A549 treated with GW870086 at 1 μM for 4 hours (cell line): ENCODE results near the gene BAX. TPM values are rescaled to one million over a fixed set of nuclear protein-coding genes. Genes with fewer than 3 reads are reported as not detected.

Experiments
- total RNA-seq: library from RNA; stranded (reverse); fragments of 200-300 nt; extraction: Qiagen RNA extraction; gene quantifications from 5 replicates; pipeline ENCODE4 v1.2.3, GENCODE V29; 2022; ENCODE audit warnings: low read depth

The BAX gene
- total RNA-seq = 267 to 409 TPM (median 344 TPM) in 5 replicates

GRCh38 chr19:48954595-48955307, at the start of gene BAX:
Gene BAX, plus strand, starts transcription at chr19:48954875. Its CDS starts 54 bp downstream, at chr19:48954929.

GRCh38 chr19:48933382-48933932, 21.2 kb upstream of the BAX start, which contains the start of gene DHDH:
Gene DHDH, plus strand, starts transcription at chr19:48933699. Its CDS starts 23 bp downstream, at chr19:48933722.

GRCh38 chr19:48965040-48965805, 10.5 kb downstream of the BAX start, which contains the start of gene FTL:
Gene FTL, plus strand, starts transcription at chr19:48965309. Its CDS starts 199 bp downstream, at chr19:48965508.

GRCh38 chr19:48993175-48994034, 38.7 kb downstream of the BAX start, which contains the start of the genes GYS1 and RUVBL2:
Gene GYS1, minus strand, starts transcription at chr19:48993309. Its CDS starts 197 bp downstream, at chr19:48993112.
Gene RUVBL2, plus strand, starts transcription at chr19:48993887. Its CDS starts 25 bp downstream, at chr19:48993912.

Other genes starting within 250 kb of the BAX start
- 0.30 to 0.50 TPM (median 0.41 TPM) in 5 replicates for gene MAMSTR, start 235.2 kb upstream of the BAX start, total RNA-seq
- gene RASIP1, start 214.3 kb upstream of the BAX start, total RNA-seq = 0.51 to 0.67 TPM (median 0.56 TPM) in 5 replicates
- gene IZUMO1, start 208.0 kb upstream of the BAX start, total RNA-seq = not detected in 5 replicates
- gene FUT1, start 202.2 kb upstream of the BAX start, total RNA-seq = 0.03 to 0.10 TPM (median 0.08 TPM) in 5 replicates
- not detected in 5 replicates for gene FGF21, start 199.4 kb upstream of the BAX start, total RNA-seq
- 50.8 to 62.8 TPM (median 58.1 TPM) in 5 replicates for gene BCAT2, start 143.8 kb upstream of the BAX start, total RNA-seq
- gene HSD17B14, start 118.4 kb upstream of the BAX start, total RNA-seq = 12.3 to 16.2 TPM (median 13.0 TPM) in 5 replicates
- gene PLEKHA4, start 86.3 kb upstream of the BAX start, total RNA-seq = 1.1 to 2.2 TPM (median 1.5 TPM) in 5 replicates
- gene PPP1R15A, start 82.5 kb upstream of the BAX start, total RNA-seq = 84.1 to 116 TPM (median 94.2 TPM) in 5 replicates
- gene TULP2, start 56.1 kb upstream of the BAX start, total RNA-seq = not detected in 5 replicates
- 193 to 220 TPM (median 200 TPM) in 5 replicates for gene NUCB1, start 54.6 kb upstream of the BAX start, total RNA-seq
- gene DHDH, start 21.2 kb upstream of the BAX start, total RNA-seq = 1.2 to 2.7 TPM (median 1.7 TPM) in 5 replicates
- gene FTL, start 10.4 kb downstream of the BAX start, total RNA-seq = 16,193 to 24,145 TPM (median 18,864 TPM) in 5 replicates
- gene GYS1, start 38.4 kb downstream of the BAX start, total RNA-seq = 16.8 to 21.1 TPM (median 19.5 TPM) in 5 replicates
- 214 to 245 TPM (median 232 TPM) in 5 replicates for gene RUVBL2, start 39.0 kb downstream of the BAX start, total RNA-seq
- gene LHB, start 62.2 kb downstream of the BAX start, total RNA-seq = not detected in 5 replicates
- 0.38 TPM in 1 of 5 replicates, not detected in the others for gene CGB3, start 69.5 kb downstream of the BAX start, total RNA-seq
- 0.26 to 0.34 TPM (median 0.26 TPM) in 3 of 5 replicates, not detected in the others for gene CGB2, start 77.0 kb downstream of the BAX start, total RNA-seq
- 0.21 TPM in 1 of 5 replicates, not detected in the others for gene CGB1, start 82.0 kb downstream of the BAX start, total RNA-seq
- gene CGB5, start 89.0 kb downstream of the BAX start, total RNA-seq = 0.59 to 2.7 TPM (median 1.2 TPM) in 5 replicates
- gene CGB8, start 94.2 kb downstream of the BAX start, total RNA-seq = 1.9 to 3.4 TPM (median 2.0 TPM) in 5 replicates
- 0.21 to 0.97 TPM (median 0.55 TPM) in 4 of 5 replicates, not detected in the other for gene CGB7, start 102.9 kb downstream of the BAX start, total RNA-seq
- 0.42 to 0.61 TPM (median 0.54 TPM) in 5 replicates for gene NTF4, start 109.9 kb downstream of the BAX start, total RNA-seq
- not detected in 5 replicates for gene KCNA7, start 117.8 kb downstream of the BAX start, total RNA-seq
- 302 to 324 TPM (median 319 TPM) in 5 replicates for gene SNRNP70, start 130.6 kb downstream of the BAX start, total RNA-seq
- gene LIN7B, start 159.5 kb downstream of the BAX start, total RNA-seq = 5.7 to 7.1 TPM (median 6.7 TPM) in 5 replicates
- 1.5 to 2.5 TPM (median 1.6 TPM) in 5 replicates for gene C19orf73, start 164.3 kb downstream of the BAX start, total RNA-seq
- gene PPFIA3, start 164.7 kb downstream of the BAX start, total RNA-seq = 4.5 to 8.8 TPM (median 8.1 TPM) in 5 replicates
- gene HRC, start 200.5 kb downstream of the BAX start, total RNA-seq = 0.06 TPM in 2 of 5 replicates, not detected in the others
- 6.9 to 10.2 TPM (median 8.4 TPM) in 5 replicates for gene TRPM4, start 202.9 kb downstream of the BAX start, total RNA-seq